H7 (cell line): Measurements from ENCODE around the gene ZNF316. TPM values are rescaled to one million over a fixed set of nuclear protein-coding genes. Genes with fewer than 3 reads are reported as not detected.

ENCODE experiments used
- DNase-seq: peaks from one replicate; pipeline ENCODE4 v3.0.0; 2012
- H3K27me3 ChIP-seq: 2 replicates; pipeline ENCODE4 v1.6.0; 2011; ENCODE audit warnings: mild to moderate bottlenecking, low read length; ENCODE audit not compliant: control insufficient read depth, insufficient read depth
- H3K36me3 ChIP-seq: replicated peaks from 2 replicates; pipeline ENCODE4 v1.5.1; 2011; ENCODE audit warnings: low read length; ENCODE audit not compliant: control insufficient read depth, insufficient read depth
- H3K4me3 ChIP-seq: 2 replicates; pipeline ENCODE4 v1.5.1; 2011; ENCODE audit warnings: low read depth, mild to moderate bottlenecking, control low read depth, low read length, moderate library complexity; ENCODE audit not compliant: insufficient read depth
- total RNA-seq: library from RNA; depleted of rRNA; stranded (reverse); fragments of >200 nt; shearing (Covaris generic); gene quantifications from 2 replicates; pipeline ENCODE4 v1.2.3, GENCODE V29; 2014

Gene ZNF316
- total RNA-seq, 1 experiment from 2014 or later, result 7.6 TPM

GRCh38 chr7:6614953-6615722, 22.0 kb upstream of the ZNF316 start, which contains the start of gene ZNF853:
TSS of gene ZNF853 (plus strand) at chr7:6615610. CDS start at chr7:6616175, 565 bp downstream.
- Histone ChIP-seq H3K36me3 (peaks cover 2% of the 10 kb centered on the region; the same call in 1 of the 2 replicates), H3K4me3 (peak within 1 kb of the TSS; percentile 70), H3K27me3 (no peaks in the 10 kb centered on the region)
- DNase-seq, result peak; percentile 94

GRCh38 chr7:6615723-6616555, 21.2 kb upstream of the ZNF316 start:
- Histone ChIP-seq H3K4me3 (peak overlapping the region; percentile 70), H3K27me3 (no peaks in the 10 kb centered on the region), H3K36me3 (peaks cover 5% of the 10 kb centered on the region)
- DNase-seq, result peak; percentile 90

GRCh38 chr7:6616854-6617643, 20.1 kb upstream of the ZNF316 start:
- DNase-seq, result no peak

GRCh38 chr7:6618621-6619020, 18.5 kb upstream of the ZNF316 start:
- DNase-seq, result no peak
- H3K4me3 ChIP-seq, result no peak overlapping the region
- H3K36me3 ChIP-seq, result peaks cover 16% of the 10 kb centered on the region
- no peaks in the 10 kb centered on the region for H3K27me3 ChIP-seq

More at GRCh38 chr7:6616854-6617643, 20.1 kb upstream of the ZNF316 start:
- H3K27me3 ChIP-seq, result no peaks in the 10 kb centered on the region
- H3K36me3 ChIP-seq, result peaks cover 15% of the 10 kb centered on the region
- no peak overlapping the region for H3K4me3 ChIP-seq

GRCh38 chr7:6619961-6620360, 17.2 kb upstream of the ZNF316 start:
- no peak for DNase-seq

GRCh38 chr7:6621195-6622133, 15.7 kb upstream of the ZNF316 start:
- H3K4me3 ChIP-seq, result no peak overlapping the region
- H3K36me3 ChIP-seq, result peaks cover 18% of the 10 kb centered on the region
- H3K27me3 ChIP-seq, result no peaks in the 10 kb centered on the region
- no peak for DNase-seq

More at GRCh38 chr7:6619961-6620360, 17.2 kb upstream of the ZNF316 start:
- no peak overlapping the region for H3K4me3 ChIP-seq
- H3K36me3 ChIP-seq, result peaks cover 18% of the 10 kb centered on the region
- H3K27me3 ChIP-seq, result no peaks in the 10 kb centered on the region

- DNase-seq, result no peak
- Histone ChIP-seq H3K27me3 (no peaks in the 10 kb centered on the region), H3K4me3 (no peak overlapping the region), H3K36me3 (peaks cover 17% of the 10 kb centered on the region)
These were observed 14.9 kb upstream of the ZNF316 start for GRCh38 chr7:6622134-6622710.

- Histone ChIP-seq H3K36me3 (peaks cover 16% of the 10 kb centered on the region), H3K27me3 (no peaks in the 10 kb centered on the region), H3K4me3 (no peak overlapping the region)
- DNase-seq, result no peak
These were observed 13.4 kb upstream of the ZNF316 start for GRCh38 chr7:6623589-6624245.

GRCh38 chr7:6624246-6624611, 12.9 kb upstream of the ZNF316 start:
- H3K27me3 ChIP-seq, result no peaks in the 10 kb centered on the region
- no peak for DNase-seq
- peaks cover 16% of the 10 kb centered on the region for H3K36me3 ChIP-seq
- no peak overlapping the region for H3K4me3 ChIP-seq

GRCh38 chr7:6628045-6628444, 9.1 kb upstream of the ZNF316 start:
- DNase-seq, result no peak
- H3K4me3 ChIP-seq, result no peak overlapping the region
- peaks cover 3% of the 10 kb centered on the region; the same call in 1 of the 2 replicates for H3K36me3 ChIP-seq
- H3K27me3 ChIP-seq, result no peaks in the 10 kb centered on the region

- DNase-seq, result no peak
- H3K27me3 ChIP-seq, result no peaks in the 10 kb centered on the region
- H3K36me3 ChIP-seq, result no peaks in the 10 kb centered on the region
- H3K4me3 ChIP-seq, result no peak overlapping the region
These were observed 6.9 kb upstream of the ZNF316 start for GRCh38 chr7:6630007-6630849.

GRCh38 chr7:6631605-6632004, 5.5 kb upstream of the ZNF316 start:
- no peak for DNase-seq
- no peaks in the 10 kb centered on the region for H3K27me3 ChIP-seq
- H3K36me3 ChIP-seq, result no peaks in the 10 kb centered on the region
- no peak overlapping the region for H3K4me3 ChIP-seq
